Lung (tissue), 12 donors: ENCODE results near the gene SH3PXD2A. TPM values are rescaled to one million over a fixed set of nuclear protein-coding genes. Genes with fewer than 3 reads are reported as not detected.
A peak's percentile ranks its signal among the peaks of the same experiment; 100 is the strongest.

Experiments used
- ATAC-seq: fragments of 200-7000 bp; cut with Tn5 transposase; one replicate; pipeline ENCODE4 v1.9.1; 2020; ENCODE audit warnings: moderate number of reproducible peaks; ENCODE audit not compliant: insufficient read depth, low FRiP score
- DNase-seq, 3 donors: peaks; one replicate each; pipeline ENCODE4 v3.0.0-alpha.2; 2013 to 2017
- H3K27ac ChIP-seq, 2 donors: one replicate each; pipeline ENCODE4 v1.5.1; 2013; ENCODE audit warnings: mild to moderate bottlenecking in 2 of 2, moderate library complexity in 2 of 2, control low read depth in 1 of 2, inconsistent platforms in 1 of 2, low read depth in 1 of 2, low read length in 1 of 2
- H3K27me3 ChIP-seq, 3 donors: one replicate each; pipeline ENCODE4 v1.5.1; 2013; ENCODE audit warnings: low read length in 2 of 3; ENCODE audit not compliant: control insufficient read depth in 3 of 3, insufficient read depth in 3 of 3
- H3K36me3 ChIP-seq, 4 donors: one replicate each; pipeline ENCODE4 v1.5.1; 2013; ENCODE audit warnings: low read length in 4 of 4, mild to moderate bottlenecking in 1 of 4, moderate library complexity in 1 of 4; ENCODE audit not compliant: control insufficient read depth in 4 of 4, insufficient read depth in 4 of 4
- H3K4me1 ChIP-seq, 5 donors: one replicate each; pipeline ENCODE4 v1.5.1; 2013; ENCODE audit warnings: low read length in 5 of 5, mild to moderate bottlenecking in 2 of 5, moderate library complexity in 1 of 5; ENCODE audit not compliant: control insufficient read depth in 5 of 5, insufficient read depth in 5 of 5
- H3K4me3 ChIP-seq: one replicate; pipeline ENCODE4 v1.5.1; 2013; ENCODE audit warnings: mild to moderate bottlenecking, control low read depth, moderate library complexity
- H3K9ac ChIP-seq, 2 donors: one replicate each; pipeline ENCODE4 v1.5.1; 2013; ENCODE audit warnings: low read length in 2 of 2, control low read depth in 1 of 2; ENCODE audit not compliant: insufficient read depth in 1 of 2
- H3K9me3 ChIP-seq, 4 donors: one replicate each; pipeline ENCODE4 v1.5.1; 2013; ENCODE audit warnings: low read length in 3 of 4, mild to moderate bottlenecking in 1 of 4, moderate library complexity in 1 of 4; ENCODE audit not compliant: control insufficient read depth in 4 of 4, insufficient read depth in 3 of 4
- CTCF ChIP-seq: IDR thresholded peaks from 2 replicates; pipeline ENCODE4 v1.5.1; 2012; ENCODE audit warnings: mild to moderate bottlenecking; ENCODE audit errors: control extremely low read depth, extremely low read depth
- WGBS, 2 donors: extraction: QIAGEN DNeasy Blood & Tissue Kit; methylation state at CpG; one replicate each; pipeline ENCODE4 v1.1.7; 2013; 5-methylcytosine and 5-hydroxymethylcytosine counted together
- polyA plus RNA-seq, 2 donors: library from polyadenylated mRNA; stranded (reverse); fragments of 200-250 nt; gene quantifications; one replicate each; pipeline ENCODE4 v1.2.1, GENCODE V29; 2013
- total RNA-seq, 2 donors: library from RNA; depleted of rRNA in 1 of 2; stranded (reverse); fragments of >200 nt in 1 of 2; gene quantifications; one replicate each; pipeline ENCODE4 v1.2.1, GENCODE V29; 2014 to 2021
- donor health status: control.
- donor health status: control.
- donor health status: Bipolar disorder and iron deficiency.
- donor health status: healthy.
- donor health status: DM: yes; HTN: yes; CAD: no.

Gene SH3PXD2A
- total and polyA plus RNA-seq, 4 donors = 9.9 to 53.2 (median 29.2) TPM

GRCh38 chr10:103766751-103767505 is 88.4 kb downstream of the SH3PXD2A start:
- no peak for TF ChIP-seq CTCF
- ATAC-seq = no peak

DNA sequence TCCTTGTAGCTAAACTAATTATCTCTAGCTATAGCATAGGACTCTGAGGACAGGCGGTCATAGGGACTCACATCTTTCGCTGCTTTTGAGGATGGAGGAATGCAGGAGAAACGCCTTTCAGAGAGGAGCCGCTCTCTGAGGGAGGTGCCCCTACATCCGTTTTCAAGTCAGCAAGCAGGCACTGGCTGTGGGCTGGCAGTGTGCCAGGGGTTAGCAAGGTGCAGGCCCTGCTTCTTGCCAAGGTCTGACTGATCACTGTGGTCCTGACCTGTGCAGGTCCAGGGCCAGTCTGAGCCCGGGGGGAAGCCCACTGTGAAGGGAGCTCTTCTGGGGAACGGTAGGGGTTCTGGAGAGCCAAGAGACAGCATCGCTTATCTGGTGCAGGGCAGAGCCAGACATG is 89.4 kb downstream of the SH3PXD2A start:
- peak overlapping the region in 1 of 2 donors; percentile 2 for H3K27ac ChIP-seq
- DNase-seq (no peak), ATAC-seq (no peak)
- no peaks in the 10 kb centered on the region for H3K27me3 ChIP-seq
- no peak overlapping the region for H3K4me3 ChIP-seq
- H3K36me3 ChIP-seq = peaks cover 0 to 18% (median 7%) of the 10 kb centered on the region in 4 donors
- no peak overlapping the region for H3K9ac ChIP-seq
- TF ChIP-seq CTCF = no peak
- H3K9me3 ChIP-seq = no peaks in the 10 kb centered on the region
- peaks cover 14 to 62% (median 20%) of the 10 kb centered on the region in 5 donors for H3K4me1 ChIP-seq
- WGBS, 2 donors = 56 to 63% methylated on average over 8 of the region's 8 CpGs

More at GRCh38 chr10:103766751-103767505, 88.4 kb downstream of the SH3PXD2A start:
- no peaks in the 10 kb centered on the region for H3K27me3 ChIP-seq
- H3K9me3 ChIP-seq = no peaks in the 10 kb centered on the region
- peaks cover 0 to 18% (median 7%) of the 10 kb centered on the region in 4 donors for H3K36me3 ChIP-seq
- WGBS, 2 donors = 87 to 88% methylated on average over 8 of the region's 8 CpGs
- peaks cover 9 to 63% (median 25%) of the 10 kb centered on the region in 5 donors for H3K4me1 ChIP-seq
- no peak overlapping the region for H3K4me3 ChIP-seq
- DNase-seq = peak in 2 of 3 donors; percentile 43 to 65
- H3K9ac ChIP-seq = no peak overlapping the region
- peak overlapping the region in 1 of 2 donors; percentile 20 for H3K27ac ChIP-seq

DNA sequence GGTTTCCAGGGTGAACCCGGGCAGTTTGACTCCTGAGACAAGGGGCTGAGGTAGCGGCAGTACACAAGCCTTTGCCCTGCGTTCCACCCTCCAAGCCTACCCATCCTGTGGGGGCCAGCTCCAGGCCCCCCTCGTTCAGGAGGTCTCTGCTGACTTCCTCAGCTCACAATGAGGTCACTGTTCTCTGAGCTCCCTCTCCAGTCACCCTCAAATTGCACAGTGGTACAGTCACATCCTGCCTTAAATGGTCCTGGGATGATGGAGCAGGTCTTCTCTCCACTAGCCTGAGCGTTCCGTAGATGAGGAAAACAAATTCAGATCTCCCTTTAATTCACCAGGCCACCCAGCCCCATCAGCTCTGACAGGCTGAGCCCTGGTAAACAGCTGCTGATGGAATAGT is 90.2 kb downstream of the SH3PXD2A start:
- DNase-seq (peak in 1 of 3 donors; percentile 34), ATAC-seq (no peak)
- TF ChIP-seq CTCF = no peak
- no peaks in the 10 kb centered on the region for H3K27me3 ChIP-seq
- H3K36me3 ChIP-seq = peaks cover 0 to 18% (median 7%) of the 10 kb centered on the region in 4 donors
- H3K4me1 ChIP-seq = peaks cover 14 to 61% (median 22%) of the 10 kb centered on the region in 5 donors
- H3K27ac ChIP-seq = no peak overlapping the region
- no peaks in the 10 kb centered on the region for H3K9me3 ChIP-seq
- H3K4me3 ChIP-seq = no peak overlapping the region
- WGBS, 2 donors = 80 to 81% methylated on average over 6 of the region's 6 CpGs
- H3K9ac ChIP-seq = no peak overlapping the region
